Left kidney (tissue), 2 donors: ENCODE measurements around the gene MAPT. TPM values are rescaled to one million over a fixed set of nuclear protein-coding genes. Genes with fewer than 3 reads are reported as not detected.
"Not testable (repeated sequence)": the region's sequence is repeated elsewhere in the genome, so short reads cannot be mapped to it uniquely, and the experiment has no call there.

Experiments used
- DNase-seq: peaks from one replicate; pipeline ENCODE4 v3.0.0-alpha.2; 2013
- polyA plus RNA-seq: library from polyadenylated mRNA; unstranded; fragments of 120-200 nt; gene quantifications from one replicate; pipeline ENCODE4 v1.2.1, GENCODE V29; 2013; ENCODE audit not compliant: insufficient read length

MAPT gene
- polyA plus RNA-seq, 1 donor, result 7.1 TPM

DNA sequence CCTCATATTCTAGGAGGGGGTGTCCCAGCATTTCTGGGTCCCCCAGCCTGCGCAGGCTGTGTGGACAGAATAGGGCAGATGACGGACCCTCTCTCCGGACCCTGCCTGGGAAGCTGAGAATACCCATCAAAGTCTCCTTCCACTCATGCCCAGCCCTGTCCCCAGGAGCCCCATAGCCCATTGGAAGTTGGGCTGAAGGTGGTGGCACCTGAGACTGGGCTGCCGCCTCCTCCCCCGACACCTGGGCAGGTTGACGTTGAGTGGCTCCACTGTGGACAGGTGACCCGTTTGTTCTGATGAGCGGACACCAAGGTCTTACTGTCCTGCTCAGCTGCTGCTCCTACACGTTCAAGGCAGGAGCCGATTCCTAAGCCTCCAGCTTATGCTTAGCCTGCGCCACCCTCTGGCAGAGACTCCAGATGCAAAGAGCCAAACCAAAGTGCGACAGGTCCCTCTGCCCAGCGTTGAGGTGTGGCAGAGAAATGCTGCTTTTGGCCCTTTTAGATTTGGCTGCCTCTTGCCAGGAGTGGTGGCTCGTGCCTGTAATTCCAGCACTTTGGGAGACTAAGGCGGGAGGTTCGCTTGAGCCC is 116.3 kb downstream of the MAPT start:
- no peak for DNase-seq

- no peak for DNase-seq
These were observed 117.6 kb downstream of the MAPT start for GRCh38 chr17:46011711-46012505.

DNA sequence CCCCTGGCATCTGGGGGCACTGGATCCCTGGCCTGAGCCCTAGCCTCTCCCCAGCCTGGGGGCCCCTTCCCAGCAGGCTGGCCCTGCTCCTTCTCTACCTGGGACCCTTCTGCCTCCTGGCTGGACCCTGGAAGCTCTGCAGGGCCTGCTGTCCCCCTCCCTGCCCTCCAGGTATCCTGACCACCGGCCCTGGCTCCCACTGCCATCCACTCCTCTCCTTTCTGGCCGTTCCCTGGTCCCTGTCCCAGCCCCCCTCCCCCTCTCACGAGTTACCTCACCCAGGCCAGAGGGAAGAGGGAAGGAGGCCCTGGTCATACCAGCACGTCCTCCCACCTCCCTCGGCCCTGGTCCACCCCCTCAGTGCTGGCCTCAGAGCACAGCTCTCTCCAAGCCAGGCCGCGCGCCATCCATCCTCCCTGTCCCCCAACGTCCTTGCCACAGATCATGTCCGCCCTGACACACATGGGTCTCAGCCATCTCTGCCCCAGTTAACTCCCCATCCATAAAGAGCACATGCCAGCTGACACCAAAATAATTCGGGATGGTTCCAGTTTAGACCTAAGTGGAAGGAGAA is 118.2 kb downstream of the MAPT start:
- no peak for DNase-seq

DNA sequence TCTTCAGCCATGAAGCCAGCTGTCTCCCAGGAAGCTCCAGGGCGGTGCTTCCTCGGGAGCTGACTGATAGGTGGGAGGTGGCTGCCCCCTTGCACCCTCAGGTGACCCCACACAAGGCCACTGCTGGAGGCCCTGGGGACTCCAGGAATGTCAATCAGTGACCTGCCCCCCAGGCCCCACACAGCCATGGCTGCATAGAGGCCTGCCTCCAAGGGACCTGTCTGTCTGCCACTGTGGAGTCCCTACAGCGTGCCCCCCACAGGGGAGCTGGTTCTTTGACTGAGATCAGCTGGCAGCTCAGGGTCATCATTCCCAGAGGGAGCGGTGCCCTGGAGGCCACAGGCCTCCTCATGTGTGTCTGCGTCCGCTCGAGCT is 118.8 kb downstream of the MAPT start:
- no peak for DNase-seq

DNA sequence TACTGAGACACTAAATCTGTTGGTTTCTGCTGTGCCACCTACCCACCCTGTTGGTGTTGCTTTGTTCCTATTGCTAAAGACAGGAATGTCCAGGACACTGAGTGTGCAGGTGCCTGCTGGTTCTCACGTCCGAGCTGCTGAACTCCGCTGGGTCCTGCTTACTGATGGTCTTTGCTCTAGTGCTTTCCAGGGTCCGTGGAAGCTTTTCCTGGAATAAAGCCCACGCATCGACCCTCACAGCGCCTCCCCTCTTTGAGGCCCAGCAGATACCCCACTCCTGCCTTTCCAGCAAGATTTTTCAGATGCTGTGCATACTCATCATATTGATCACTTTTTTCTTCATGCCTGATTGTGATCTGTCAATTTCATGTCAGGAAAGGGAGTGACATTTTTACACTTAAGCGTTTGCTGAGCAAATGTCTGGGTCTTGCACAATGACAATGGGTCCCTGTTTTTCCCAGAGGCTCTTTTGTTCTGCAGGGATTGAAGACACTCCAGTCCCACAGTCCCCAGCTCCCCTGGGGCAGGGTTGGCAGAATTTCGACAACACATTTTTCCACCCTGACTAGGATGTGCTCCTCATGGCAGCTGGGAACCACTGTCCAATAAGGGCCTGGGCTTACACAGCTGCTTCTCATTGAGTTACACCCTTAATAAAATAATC is 119.3 kb downstream of the MAPT start:
- DNase-seq, result no peak

GRCh38 chr17:46019408-46019925 is 125.1 kb downstream of the MAPT start:
- DNase-seq, result not testable (repeated sequence)

- DNase-seq, result no peak
These were observed 125.8 kb downstream of the MAPT start for GRCh38 chr17:46020023-46020761.

GRCh38 chr17:46020998-46021397 is 126.6 kb downstream of the MAPT start:
- no peak for DNase-seq

- not testable (repeated sequence) for DNase-seq
These were observed 129.0 kb downstream of the MAPT start for GRCh38 chr17:46023366-46023765.

- DNase-seq, result no peak
These were observed 129.5 kb downstream of the MAPT start for GRCh38 chr17:46023783-46024388.

DNA sequence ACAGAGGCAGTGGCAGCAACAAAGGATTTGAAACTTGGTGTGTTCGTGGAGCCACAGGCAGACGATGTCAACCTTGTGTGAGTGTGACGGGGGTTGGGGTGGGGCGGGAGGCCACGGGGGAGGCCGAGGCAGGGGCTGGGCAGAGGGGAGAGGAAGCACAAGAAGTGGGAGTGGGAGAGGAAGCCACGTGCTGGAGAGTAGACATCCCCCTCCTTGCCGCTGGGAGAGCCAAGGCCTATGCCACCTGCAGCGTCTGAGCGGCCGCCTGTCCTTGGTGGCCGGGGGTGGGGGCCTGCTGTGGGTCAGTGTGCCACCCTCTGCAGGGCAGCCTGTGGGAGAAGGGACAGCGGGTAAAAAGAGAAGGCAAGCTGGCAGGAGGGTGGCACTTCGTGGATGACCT is 130.2 kb downstream of the MAPT start:
- DNase-seq, result no peak

GRCh38 chr17:46025060-46025459 is 130.7 kb downstream of the MAPT start:
- no peak for DNase-seq

GRCh38 chr17:46025510-46026165 is 131.3 kb downstream of the MAPT start:
- DNase-seq, result no peak

DNA sequence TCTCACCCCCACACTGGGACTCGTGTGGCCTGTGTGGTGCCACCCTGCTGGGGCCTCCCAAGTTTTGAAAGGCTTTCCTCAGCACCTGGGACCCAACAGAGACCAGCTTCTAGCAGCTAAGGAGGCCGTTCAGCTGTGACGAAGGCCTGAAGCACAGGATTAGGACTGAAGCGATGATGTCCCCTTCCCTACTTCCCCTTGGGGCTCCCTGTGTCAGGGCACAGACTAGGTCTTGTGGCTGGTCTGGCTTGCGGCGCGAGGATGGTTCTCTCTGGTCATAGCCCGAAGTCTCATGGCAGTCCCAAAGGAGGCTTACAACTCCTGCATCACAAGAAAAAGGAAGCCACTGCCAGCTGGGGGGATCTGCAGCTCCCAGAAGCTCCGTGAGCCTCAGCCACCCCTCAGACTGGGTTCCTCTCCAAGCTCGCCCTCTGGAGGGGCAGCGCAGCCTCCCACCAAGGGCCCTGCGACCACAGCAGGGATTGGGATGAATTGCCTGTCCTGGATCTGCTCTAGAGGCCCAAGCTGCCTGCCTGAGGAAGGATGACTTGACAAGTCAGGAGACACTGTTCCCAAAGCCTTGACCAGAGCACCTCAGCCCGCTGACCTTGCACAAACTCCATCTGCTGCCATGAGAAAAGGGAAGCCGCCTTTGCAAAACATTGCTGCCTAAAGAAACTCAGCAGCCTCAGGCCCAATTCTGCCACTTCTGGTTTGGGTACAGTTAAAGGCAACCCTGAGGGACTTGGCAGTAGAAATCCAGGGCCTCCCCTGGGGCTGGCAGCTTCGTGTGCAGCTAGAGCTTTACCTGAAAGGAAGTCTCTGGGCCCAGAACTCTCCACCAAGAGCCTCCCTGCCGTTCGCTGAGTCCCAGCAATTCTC is 132.1 kb downstream of the MAPT start:
- no peak for DNase-seq

DNA sequence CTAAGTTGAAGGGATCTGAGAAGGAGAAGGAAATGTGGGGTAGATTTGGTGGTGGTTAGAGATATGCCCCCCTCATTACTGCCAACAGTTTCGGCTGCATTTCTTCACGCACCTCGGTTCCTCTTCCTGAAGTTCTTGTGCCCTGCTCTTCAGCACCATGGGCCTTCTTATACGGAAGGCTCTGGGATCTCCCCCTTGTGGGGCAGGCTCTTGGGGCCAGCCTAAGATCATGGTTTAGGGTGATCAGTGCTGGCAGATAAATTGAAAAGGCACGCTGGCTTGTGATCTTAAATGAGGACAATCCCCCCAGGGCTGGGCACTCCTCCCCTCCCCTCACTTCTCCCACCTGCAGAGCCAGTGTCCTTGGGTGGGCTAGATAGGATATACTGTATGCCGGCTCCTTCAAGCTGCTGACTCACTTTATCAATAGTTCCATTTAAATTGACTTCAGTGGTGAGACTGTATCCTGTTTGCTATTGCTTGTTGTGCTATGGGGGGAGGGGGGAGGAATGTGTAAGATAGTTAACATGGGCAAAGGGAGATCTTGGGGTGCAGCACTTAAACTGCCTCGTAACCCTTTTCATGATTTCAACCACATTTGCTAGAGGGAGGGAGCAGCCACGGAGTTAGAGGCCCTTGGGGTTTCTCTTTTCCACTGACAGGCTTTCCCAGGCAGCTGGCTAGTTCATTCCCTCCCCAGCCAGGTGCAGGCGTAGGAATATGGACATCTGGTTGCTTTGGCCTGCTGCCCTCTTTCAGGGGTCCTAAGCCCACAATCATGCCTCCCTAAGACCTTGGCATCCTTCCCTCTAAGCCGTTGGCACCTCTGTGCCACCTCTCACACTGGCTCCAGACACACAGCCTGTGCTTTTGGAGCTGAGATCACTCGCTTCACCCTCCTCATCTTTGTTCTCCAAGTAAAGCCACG is 133.0 kb downstream of the MAPT start:
- DNase-seq, result no peak

DNA sequence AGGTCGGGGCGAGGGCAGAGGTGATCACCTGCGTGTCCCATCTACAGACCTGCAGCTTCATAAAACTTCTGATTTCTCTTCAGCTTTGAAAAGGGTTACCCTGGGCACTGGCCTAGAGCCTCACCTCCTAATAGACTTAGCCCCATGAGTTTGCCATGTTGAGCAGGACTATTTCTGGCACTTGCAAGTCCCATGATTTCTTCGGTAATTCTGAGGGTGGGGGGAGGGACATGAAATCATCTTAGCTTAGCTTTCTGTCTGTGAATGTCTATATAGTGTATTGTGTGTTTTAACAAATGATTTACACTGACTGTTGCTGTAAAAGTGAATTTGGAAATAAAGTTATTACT is 133.6 kb downstream of the MAPT start:
- DNase-seq, result no peak

- DNase-seq, result no peak
These were observed 134.0 kb downstream of the MAPT start for GRCh38 chr17:46028374-46028773.

DNA sequence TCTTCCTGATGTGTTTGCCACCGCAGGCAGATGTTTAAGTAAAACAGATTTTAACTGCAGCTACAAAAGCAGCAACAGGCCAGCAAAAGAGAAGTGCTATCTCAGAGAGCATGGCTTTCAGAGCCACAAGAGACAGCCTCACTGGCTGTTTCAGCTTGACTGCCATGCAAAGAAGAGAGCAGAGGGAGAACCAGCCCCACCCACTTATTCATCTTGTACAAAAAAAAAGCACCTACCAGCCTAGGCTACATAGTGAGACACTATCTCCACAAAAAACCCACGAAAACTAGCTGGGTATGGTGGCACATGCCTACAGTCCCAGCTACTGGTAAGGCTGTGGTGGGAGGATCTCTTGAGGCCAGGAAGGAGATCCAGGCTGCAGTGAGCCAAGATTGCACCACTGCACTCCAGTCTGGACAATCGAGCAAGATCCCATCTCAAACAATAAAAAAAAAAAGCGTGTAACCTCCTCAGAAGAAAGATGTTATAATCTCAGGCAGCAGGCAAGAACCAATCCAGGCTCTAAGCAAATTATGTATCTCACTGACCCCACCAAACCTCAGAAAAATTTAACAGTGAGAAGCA is 134.7 kb downstream of the MAPT start:
- no peak for DNase-seq

DNA sequence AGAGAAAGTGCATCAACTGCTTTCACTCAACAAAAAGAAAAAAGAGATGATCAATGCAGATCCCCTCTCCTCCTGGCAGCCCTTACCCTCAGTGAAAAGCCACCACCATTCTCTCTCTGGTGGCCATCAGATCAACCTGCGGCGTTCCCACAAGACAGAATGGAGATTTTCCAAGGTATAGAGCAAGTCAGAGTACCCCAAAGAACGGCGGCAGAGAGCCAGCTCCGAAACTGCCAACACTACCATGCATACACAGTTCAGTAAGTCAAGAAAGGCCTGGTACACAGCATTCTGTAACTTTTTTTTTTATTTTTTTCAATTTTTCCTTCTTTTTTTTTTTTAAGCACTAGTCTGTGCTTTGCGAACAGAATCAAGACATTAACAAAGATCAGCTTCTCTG is 135.3 kb downstream of the MAPT start:
- DNase-seq, result no peak
